ENCODE measurements around the gene SDHA. TPM values are rescaled to one million over a fixed set of nuclear protein-coding genes. Genes with fewer than 3 reads are reported as not detected.
"Not testable (repeated sequence)": the region's sequence is repeated elsewhere in the genome, so short reads cannot be mapped to it uniquely, and the experiment has no call there.

SDHA gene
- polyA plus RNA-seq, 4 donors: 75.7 to 151 (median 136) TPM

- DNase-seq (ENCODE audit: low read depth in 4 of 4, low spot score in 3 of 4): no peak
Measured at GRCh38 chr5:218457-219291, 554 bp downstream of the SDHA start.

GRCh38 chr5:219460-219863 lies 1.3 kb downstream of the SDHA start:
- no peak for DNase-seq (ENCODE audit: low read depth in 4 of 4, low spot score in 3 of 4)

DNA sequence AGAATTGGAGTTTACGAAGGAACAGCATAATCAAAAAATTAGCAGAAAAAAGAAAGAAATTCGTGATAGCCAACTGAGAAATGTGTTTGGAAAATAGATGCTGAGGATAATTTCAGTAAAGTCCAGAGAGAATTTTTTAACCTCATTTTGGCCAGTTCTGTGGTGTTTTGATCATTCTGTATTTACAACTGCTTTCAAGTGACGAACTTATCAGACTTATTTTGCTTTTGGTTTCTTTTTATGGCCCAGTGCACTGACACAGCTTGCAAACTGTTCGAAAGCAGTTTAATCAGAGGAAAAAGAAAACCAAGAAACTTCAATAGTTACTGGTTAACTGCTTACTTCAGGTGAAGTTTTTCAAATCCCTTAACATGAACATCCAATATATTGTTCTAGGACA lies 1.9 kb downstream of the SDHA start:
- DNase-seq (ENCODE audit: low read depth in 4 of 4, low spot score in 3 of 4): no peak

DNA sequence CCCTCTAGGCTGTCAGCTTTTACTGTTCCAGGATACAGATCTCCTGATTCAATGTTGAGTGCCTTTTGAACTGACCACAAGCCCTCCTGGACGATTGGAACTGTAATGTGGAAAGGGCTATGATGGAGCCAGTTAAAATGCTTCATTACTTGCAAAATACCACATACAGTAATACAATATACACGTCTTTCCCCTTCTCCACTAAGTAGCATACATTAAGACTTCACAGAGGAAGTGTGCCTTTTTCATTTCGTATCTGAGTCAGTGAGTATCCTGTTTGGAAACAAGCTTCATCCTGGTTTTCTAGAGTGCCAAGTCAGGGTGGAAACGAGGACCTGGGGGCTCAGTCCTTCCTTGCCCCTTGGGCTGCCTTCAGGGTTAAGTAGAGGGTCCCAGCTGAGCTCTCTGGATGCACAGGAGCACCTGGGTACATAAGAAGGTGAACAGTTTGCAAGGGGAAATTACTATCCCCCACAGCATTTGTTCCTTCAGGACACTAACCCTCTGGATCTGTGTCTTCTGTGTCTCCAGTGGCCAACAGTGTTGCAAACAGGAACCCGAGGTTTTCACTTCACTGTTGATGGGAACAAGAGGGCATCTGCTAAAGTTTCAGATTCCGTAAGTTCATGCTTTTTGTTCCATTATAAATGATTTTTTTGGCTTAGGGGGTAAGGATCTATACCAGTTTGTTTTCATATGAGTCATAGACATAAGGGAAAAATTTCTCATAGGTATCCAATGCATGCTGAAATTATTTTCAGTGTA lies 5.0 kb downstream of the SDHA start:
- DNase-seq (ENCODE audit: low read depth in 4 of 4, low spot score in 3 of 4): not testable (repeated sequence)

DNA sequence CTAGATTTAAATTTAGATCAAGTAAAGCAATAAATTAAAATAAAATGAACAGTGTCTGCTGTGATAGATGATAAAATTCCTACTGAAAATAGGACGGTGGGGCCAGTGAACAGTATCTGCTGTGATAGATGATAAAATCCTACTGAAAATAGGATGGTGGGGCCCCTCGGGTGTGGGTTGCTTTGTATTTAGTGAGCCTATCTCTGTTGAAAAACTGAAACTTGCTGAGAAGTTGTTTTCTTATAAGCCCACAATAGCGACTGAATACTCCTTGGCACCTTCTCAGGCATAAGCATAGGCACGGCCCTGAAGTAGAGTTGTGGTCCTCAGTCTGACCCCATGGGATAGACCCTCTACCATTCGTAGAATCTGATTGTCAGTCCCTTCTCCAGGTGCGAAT lies 5.7 kb downstream of the SDHA start:
- DNase-seq (ENCODE audit: low read depth in 4 of 4, low spot score in 3 of 4): no peak

DNA sequence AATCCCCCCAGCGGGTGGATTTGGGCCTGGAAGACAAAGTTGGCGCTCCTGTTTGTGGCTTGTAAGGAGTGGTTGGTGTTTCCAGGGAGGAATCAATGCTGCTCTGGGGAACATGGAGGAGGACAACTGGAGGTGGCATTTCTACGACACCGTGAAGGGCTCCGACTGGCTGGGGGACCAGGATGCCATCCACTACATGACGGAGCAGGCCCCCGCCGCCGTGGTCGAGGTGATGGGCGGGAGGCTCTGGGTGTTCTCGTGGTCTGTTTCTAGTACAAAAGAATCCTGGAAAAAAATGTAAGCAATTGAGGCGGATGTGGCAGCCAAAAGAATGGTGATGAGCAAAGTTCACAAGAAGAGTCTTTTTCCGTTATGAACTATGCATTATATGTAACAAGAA lies 7.2 kb downstream of the SDHA start:
- no peak for DNase-seq (ENCODE audit: low read depth in 4 of 4, low spot score in 3 of 4)

GRCh38 chr5:227375-227774 lies 9.3 kb downstream of the SDHA start:
- DNase-seq (ENCODE audit: low read depth in 4 of 4, low spot score in 3 of 4): not testable (repeated sequence)

GRCh38 chr5:228886-229285 lies 10.8 kb downstream of the SDHA start:
- no peak for DNase-seq (ENCODE audit: low read depth in 4 of 4, low spot score in 3 of 4)

- DNase-seq (ENCODE audit: low read depth in 4 of 4, low spot score in 3 of 4): no peak
Measured at GRCh38 chr5:230711-231110, 12.6 kb downstream of the SDHA start.

DNA sequence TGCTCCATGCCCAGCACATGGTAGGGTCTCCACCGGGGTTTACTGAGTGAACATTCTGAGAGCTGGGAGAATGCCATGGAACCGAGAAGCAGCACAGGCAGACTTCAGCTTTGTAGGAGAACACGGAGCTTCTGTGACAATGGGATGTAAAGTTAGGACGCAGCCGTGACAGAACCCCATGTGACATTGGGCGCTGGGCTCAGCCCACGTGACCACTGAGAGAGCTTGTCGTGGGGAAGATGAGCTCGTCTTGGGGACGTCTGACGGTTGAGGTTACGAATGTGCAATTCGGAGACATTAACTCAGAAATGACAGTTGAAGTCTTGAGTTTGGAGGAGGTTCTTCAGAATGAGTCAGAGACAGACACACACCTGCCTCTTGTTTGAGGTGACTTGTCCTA lies 13.5 kb downstream of the SDHA start:
- DNase-seq (ENCODE audit: low read depth in 4 of 4, low spot score in 3 of 4): no peak

DNA sequence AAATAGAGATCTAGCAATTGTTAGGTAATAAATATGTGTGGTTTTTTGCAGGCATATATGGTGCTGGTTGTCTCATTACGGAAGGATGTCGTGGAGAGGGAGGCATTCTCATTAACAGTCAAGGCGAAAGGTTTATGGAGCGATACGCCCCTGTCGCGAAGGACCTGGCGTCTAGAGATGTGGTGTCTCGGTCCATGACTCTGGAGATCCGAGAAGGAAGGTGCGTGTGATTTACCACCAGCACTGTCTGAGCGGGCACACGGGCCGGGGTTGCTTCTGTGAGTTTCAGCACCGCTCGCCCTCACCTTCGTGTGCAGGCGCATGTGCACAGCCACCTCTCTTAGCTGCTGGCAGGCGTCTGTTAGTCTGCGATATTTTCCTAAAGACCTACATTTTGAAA lies 15.3 kb downstream of the SDHA start:
- not testable (repeated sequence) for DNase-seq (ENCODE audit: low read depth in 4 of 4, low spot score in 3 of 4)

DNA sequence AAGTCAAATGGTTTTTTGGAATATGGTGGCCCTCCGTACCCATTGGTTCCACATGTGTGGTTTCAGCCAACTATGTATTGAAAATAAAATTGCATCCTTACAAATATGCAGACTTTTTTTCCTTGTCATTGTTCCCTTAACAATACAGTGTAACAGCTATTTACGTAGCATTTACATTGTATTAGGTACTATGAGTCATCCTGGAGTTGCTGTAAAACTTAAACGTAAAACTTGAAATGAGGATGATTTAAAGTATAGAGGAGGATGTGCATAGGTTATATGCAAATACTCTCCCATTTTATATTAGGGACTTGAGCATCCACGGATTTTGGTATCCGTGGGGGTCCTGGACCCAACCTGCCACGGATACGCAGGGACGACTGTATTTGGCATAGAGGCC lies 16.3 kb downstream of the SDHA start:
- no peak for DNase-seq (ENCODE audit: low read depth in 4 of 4, low spot score in 3 of 4)

DNA sequence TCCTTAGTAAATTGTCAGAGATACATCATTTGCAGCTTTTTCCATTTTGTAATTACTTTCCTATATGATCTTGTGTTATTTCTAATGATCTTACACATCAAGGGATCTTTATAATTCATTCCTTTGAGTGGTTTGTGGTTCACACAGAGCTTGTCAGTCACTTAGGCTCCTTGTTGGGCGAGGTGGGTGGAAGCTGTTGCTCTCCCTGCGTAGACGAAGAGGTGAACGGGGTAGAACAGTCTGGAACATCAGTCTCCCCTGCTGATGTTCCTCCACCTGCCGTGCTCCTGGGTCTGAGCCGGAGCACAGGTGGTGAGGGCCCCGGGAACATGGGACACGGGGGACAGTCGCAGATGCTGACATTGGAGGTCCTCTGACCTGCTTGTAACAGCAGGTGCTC lies 17.4 kb downstream of the SDHA start:
- DNase-seq (ENCODE audit: low read depth in 4 of 4, low spot score in 3 of 4): not testable (repeated sequence)

DNA sequence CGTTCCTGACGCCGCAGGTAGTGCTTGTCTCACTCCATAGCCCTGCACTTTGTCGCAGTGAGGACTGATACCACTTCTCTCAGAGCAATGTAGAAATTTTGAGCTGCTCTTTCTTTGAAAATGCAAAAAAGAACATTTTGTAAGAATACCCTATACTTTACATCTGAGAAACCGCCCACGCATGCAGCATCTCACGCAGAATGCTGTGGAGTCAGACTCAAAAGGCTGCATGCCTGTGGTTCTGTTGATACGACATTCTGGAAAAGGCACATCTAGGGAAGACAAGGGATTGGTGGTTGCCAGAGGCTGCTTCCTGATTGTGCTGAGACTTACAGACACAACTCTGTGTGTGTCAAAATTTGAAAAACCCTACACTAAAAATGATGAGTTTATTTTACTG lies 19.8 kb downstream of the SDHA start:
- DNase-seq (ENCODE audit: low read depth in 4 of 4, low spot score in 3 of 4): not testable (repeated sequence)

DNA sequence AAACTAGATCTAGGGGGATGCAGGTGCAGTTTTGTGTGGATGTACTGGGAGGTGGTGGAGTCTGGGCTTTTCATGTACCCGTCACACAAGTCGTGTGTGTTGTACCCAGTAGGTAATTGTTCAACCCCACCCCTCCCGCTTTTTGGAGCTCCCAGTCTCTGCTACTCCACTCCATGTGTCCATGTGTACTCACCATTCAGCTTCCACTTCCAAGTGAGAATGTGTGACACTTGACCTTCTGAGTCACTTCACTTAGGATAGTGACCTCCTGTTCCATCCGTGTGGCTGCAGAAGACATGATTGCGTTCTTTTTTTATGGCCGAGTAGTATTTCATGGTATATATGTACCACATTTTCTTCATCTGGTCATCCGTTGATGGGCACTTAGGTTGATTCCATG lies 22.4 kb downstream of the SDHA start:
- DNase-seq (ENCODE audit: low read depth in 4 of 4, low spot score in 3 of 4): not testable (repeated sequence)

DNA sequence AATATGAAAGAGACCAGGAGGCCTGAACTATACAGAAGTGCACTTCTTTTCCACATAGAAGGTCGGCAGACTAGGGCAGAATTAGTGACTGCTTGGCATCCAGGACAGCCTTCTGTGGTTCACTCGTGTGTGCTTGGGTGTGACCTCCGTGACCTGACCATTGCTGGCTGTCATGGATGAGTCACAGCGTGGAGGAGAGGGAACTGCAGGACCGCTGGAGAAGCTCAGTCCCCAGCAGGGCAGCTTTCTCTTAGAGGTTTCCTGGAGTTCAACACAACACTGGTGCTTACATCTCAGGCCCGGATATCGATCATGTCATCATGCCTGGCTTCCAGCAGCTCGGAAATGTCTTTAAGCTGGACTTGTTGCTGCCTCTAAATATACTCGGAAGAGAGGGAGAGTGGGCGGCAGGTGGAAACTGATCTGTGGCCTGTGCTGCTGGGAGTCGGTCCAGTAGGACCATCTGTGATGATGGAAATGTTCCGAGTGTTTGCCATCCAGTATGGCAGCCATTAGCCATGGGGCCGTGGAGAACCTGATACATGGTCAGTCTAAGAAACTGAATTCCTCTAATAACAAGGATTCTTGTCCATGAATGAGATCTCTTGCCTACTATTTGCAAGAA lies 23.0 kb downstream of the SDHA start:
- DNase-seq (ENCODE audit: low read depth in 4 of 4, low spot score in 3 of 4): not testable (repeated sequence)

DNA sequence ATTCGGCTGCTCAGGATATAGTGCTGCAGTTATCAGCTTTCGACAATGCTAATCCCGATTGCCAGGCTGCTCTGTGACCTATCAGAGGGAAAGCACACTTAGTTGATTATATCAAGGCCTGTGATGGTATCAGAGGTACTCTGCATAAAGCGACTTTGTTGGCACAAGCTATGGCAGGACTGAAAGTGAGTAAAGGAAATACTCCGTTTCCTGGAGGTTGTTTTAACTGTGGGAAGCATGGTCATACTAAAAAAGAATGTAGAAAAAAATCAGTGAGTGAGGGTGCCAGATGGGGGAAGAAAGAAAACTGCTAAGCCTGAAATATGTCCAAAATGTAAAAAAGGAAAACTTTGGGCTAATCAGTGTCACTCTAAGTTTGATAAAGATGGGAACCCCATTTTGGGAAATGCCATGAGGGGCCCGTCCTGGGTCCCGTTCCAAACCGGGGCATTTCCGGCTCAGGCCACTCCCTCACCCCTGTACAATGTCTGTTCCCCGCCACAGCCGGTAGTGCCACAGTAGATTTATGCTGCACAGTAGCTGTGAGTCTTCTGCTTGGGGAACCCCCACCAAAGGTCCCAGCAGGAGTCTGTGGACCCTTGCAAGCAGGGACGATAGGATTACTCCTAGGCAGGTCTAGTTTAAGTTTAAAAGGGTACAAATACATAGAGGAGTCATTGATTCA lies 25.7 kb downstream of the SDHA start:
- not testable (repeated sequence) for DNase-seq (ENCODE audit: low read depth in 4 of 4, low spot score in 3 of 4)

- DNase-seq (ENCODE audit: low read depth in 4 of 4, low spot score in 3 of 4): not testable (repeated sequence)
Measured at GRCh38 chr5:245717-246116, 27.6 kb downstream of the SDHA start.

DNA sequence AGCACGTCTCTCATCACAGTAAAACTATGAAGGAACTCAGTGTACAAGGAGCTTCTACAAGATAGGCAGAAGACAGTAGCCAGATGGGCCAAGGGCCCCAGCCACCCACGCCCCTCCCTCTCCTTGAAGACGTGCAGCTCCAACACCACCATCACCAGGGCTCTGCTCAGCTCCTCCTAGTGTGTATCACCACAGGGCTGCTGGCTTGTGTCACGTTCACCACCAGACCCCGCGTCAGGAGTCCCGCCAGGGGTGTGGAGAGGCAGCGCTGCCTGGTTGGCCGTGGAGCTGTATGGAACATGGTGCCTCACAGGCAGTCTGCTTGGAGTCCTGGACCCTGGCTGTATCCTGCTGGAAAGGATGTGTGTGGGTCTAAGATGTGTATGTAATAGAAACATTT lies 32.3 kb downstream of the SDHA start:
- not testable (repeated sequence) for DNase-seq (ENCODE audit: low read depth in 4 of 4, low spot score in 3 of 4)

- not testable (repeated sequence) for DNase-seq (ENCODE audit: low read depth in 4 of 4, low spot score in 3 of 4)
Measured at GRCh38 chr5:251016-251415, 32.9 kb downstream of the SDHA start.

- DNase-seq (ENCODE audit: low read depth in 4 of 4, low spot score in 3 of 4): not testable (repeated sequence)
Measured at GRCh38 chr5:251538-251937, 33.4 kb downstream of the SDHA start.
